H1 (cell line): ENCODE results near the gene DNAJA3. TPM values are rescaled to one million over a fixed set of nuclear protein-coding genes. Genes with fewer than 3 reads are reported as not detected.

Source experiments
- CTCF ChIA-PET: fragments of 300-600 bp; sonication (Branson Sonifier 250); formaldehyde crosslinking; loops from one replicate; lab custom pipeline; 2021; ENCODE audit not compliant: partially characterized antibody; lab: Charles Lee
- POLR2A ChIA-PET: fragments of 300-600 bp; sonication (Branson Sonifier 250); formaldehyde crosslinking; loops from one replicate; lab custom pipeline; 2021; ENCODE audit warnings: inconsistent platforms; ENCODE audit not compliant: partially characterized antibody; lab: Charles Lee
- DNase-seq, 2 experiments: peaks; one replicate each; pipeline versions ENCODE4 v3.0.0 to v3.0.0-alpha.2; 2010 to 2022; ENCODE audit warnings: low spot score in 2 of 2, low read depth in 1 of 2, mixed read lengths in 1 of 2
- FAIRE-seq: peaks from 2 replicates; lab custom pipeline; 2011; peaks lifted over from hg19 to GRCh38; lab: Jason Lieb, UNC
- H2AFZ ChIP-seq: 2 replicates; pipeline ENCODE4 v1.8.1; 2012; ENCODE audit warnings: low read length, inconsistent platforms
- H2AK5ac ChIP-seq: 2 replicates; pipeline ENCODE4 v1.6.1; 2013; ENCODE audit warnings: low read depth, low read length
- H2BK120ac ChIP-seq: replicated peaks from 2 replicates; pipeline ENCODE3; 2013; ENCODE audit warnings: low read depth, low read length, inconsistent platforms
- H2BK12ac ChIP-seq: 2 replicates; pipeline ENCODE4 v1.6.1; 2013; ENCODE audit warnings: low read depth, low read length
- H2BK15ac ChIP-seq: 2 replicates; pipeline ENCODE4 v1.6.1; 2013; ENCODE audit warnings: low read length
- H2BK20ac ChIP-seq: 2 replicates; pipeline ENCODE4 v1.6.1; 2013; ENCODE audit warnings: low read length
- H2BK5ac ChIP-seq: 2 replicates; pipeline ENCODE4 v1.6.1; 2013; ENCODE audit warnings: low read depth, low read length
- H3K14ac ChIP-seq: 2 replicates; pipeline ENCODE4 v1.6.1; 2013; ENCODE audit warnings: inconsistent platforms; ENCODE audit not compliant: insufficient read length
- H3K18ac ChIP-seq: 2 replicates; pipeline ENCODE4 v1.6.1; 2013; ENCODE audit warnings: low read length; ENCODE audit errors: extremely low read depth
- H3K23ac ChIP-seq: 2 replicates; pipeline ENCODE4 v1.6.1; 2013; ENCODE audit warnings: inconsistent platforms; ENCODE audit not compliant: insufficient read length
- H3K23me2 ChIP-seq: 2 replicates; pipeline ENCODE4 v1.6.1; 2013; ENCODE audit warnings: low read depth, low read length
- H3K27ac ChIP-seq: 2 replicates; pipeline ENCODE4 v1.6.1; 2011; ENCODE audit warnings: low read depth, low read length, inconsistent platforms
- H3K27me3 ChIP-seq, 4 experiments: replicated peaks in 1 of 4; 1 replicate in 1 of 4; 2 replicates in 3 of 4; pipeline versions ENCODE4 v1.6.1 to v1.8.1; 2011 to 2013; ENCODE audit warnings: low read length in 3 of 4, mild to moderate bottlenecking in 3 of 4, inconsistent platforms in 2 of 4, mixed read lengths in 2 of 4, moderate library complexity in 1 of 4; ENCODE audit not compliant: control insufficient read depth in 3 of 4, insufficient read depth in 3 of 4; ENCODE audit errors: extremely low read depth in 1 of 4
- H3K36me3 ChIP-seq, 4 experiments: 2 replicates each; pipeline versions ENCODE4 v1.6.1 to v1.8.1; 2011 to 2013; ENCODE audit warnings: mild to moderate bottlenecking in 4 of 4, low read length in 3 of 4, moderate library complexity in 2 of 4, control low read depth in 1 of 4, inconsistent platforms in 1 of 4; ENCODE audit not compliant: insufficient read depth in 4 of 4, control insufficient read depth in 2 of 4
- H3K4ac ChIP-seq: replicated peaks from 2 replicates; pipeline ENCODE3; 2013; ENCODE audit warnings: low read length, low read depth, mixed read lengths, inconsistent platforms; ENCODE audit not compliant: insufficient read length
- H3K4me1 ChIP-seq, 4 experiments: replicated peaks in 1 of 4; 1 replicate in 1 of 4; 2 replicates in 3 of 4; pipeline versions ENCODE4 v1.6.1 to v1.8.1; 2011 to 2013; ENCODE audit warnings: low read length in 3 of 4, inconsistent platforms in 2 of 4, mixed read lengths in 1 of 4; ENCODE audit not compliant: insufficient read depth in 4 of 4, control insufficient read depth in 3 of 4
- H3K4me2 ChIP-seq, 2 experiments: 2 replicates each; pipeline versions ENCODE4 v1.6.1 to v1.8.1; 2011 to 2013; ENCODE audit warnings: low read depth in 2 of 2, low read length in 2 of 2, control low read depth in 1 of 2, inconsistent platforms in 1 of 2, mild to moderate bottlenecking in 1 of 2; ENCODE audit not compliant: insufficient read depth in 1 of 2
- H3K4me3 ChIP-seq, 4 experiments: fragments of 200-600, 300-600 bp in 1 of 4; sonication (generic), shearing (Covaris generic), sonication (Bioruptor Twin) in 1 of 4; 2 replicates each; pipeline versions ENCODE4 v1.5.1 to v1.8.1; 2011 to 2016; ENCODE audit warnings: low read length in 4 of 4, low read depth in 3 of 4, control low read depth in 2 of 4, inconsistent platforms in 2 of 4, mild to moderate bottlenecking in 2 of 4, mixed read lengths in 1 of 4, moderate library complexity in 1 of 4; ENCODE audit not compliant: insufficient read depth in 2 of 4; ENCODE audit errors: extremely low read depth in 1 of 4
- H3K56ac ChIP-seq: replicated peaks from 2 replicates; pipeline ENCODE3; 2013; ENCODE audit warnings: low read depth, mild to moderate bottlenecking, mixed read lengths, low read length, inconsistent platforms; ENCODE audit not compliant: insufficient read length
- H3K79me1 ChIP-seq: 2 replicates; pipeline ENCODE4 v1.6.1; 2013; ENCODE audit warnings: low read depth, low read length, control low read depth
- H3K79me2 ChIP-seq, 2 experiments: 2 replicates each; pipeline versions ENCODE4 v1.6.1 to v1.8.1; 2012 to 2013; ENCODE audit warnings: low read length in 2 of 2, mild to moderate bottlenecking in 2 of 2, inconsistent platforms in 1 of 2; ENCODE audit not compliant: insufficient read depth in 2 of 2, control insufficient read depth in 1 of 2
- H3K9ac ChIP-seq, 4 experiments: replicated peaks in 1 of 4; 1 replicate in 1 of 4; 2 replicates in 3 of 4; pipeline versions ENCODE4 v1.6.1 to v1.8.1; 2011 to 2013; ENCODE audit warnings: low read depth in 3 of 4, low read length in 3 of 4, control low read depth in 2 of 4, mild to moderate bottlenecking in 2 of 4, moderate library complexity in 2 of 4, inconsistent platforms in 1 of 4; ENCODE audit errors: extremely low read depth in 1 of 4
- H3K9me3 ChIP-seq, 2 experiments: 2 replicates each; pipeline versions ENCODE4 v1.6.1 to v1.8.1; 2012 to 2013; ENCODE audit warnings: mild to moderate bottlenecking in 2 of 2, moderate library complexity in 2 of 2, control low read depth in 1 of 2, inconsistent platforms in 1 of 2, low read depth in 1 of 2, low read length in 1 of 2, mixed read lengths in 1 of 2; ENCODE audit not compliant: insufficient read depth in 2 of 2
- H4K20me1 ChIP-seq, 2 experiments: replicated peaks in 1 of 2; 2 replicates each; pipeline versions ENCODE3 to v1.8.1; 2011 to 2013; ENCODE audit warnings: inconsistent platforms in 2 of 2, low read length in 2 of 2, mild to moderate bottlenecking in 1 of 2; ENCODE audit not compliant: insufficient read depth in 2 of 2, control insufficient read depth in 1 of 2
- H4K5ac ChIP-seq: 2 replicates; pipeline ENCODE4 v1.6.1; 2013; ENCODE audit warnings: low read length, low read depth, mixed read lengths, inconsistent platforms; ENCODE audit not compliant: insufficient read length
- H4K8ac ChIP-seq: 2 replicates; pipeline ENCODE4 v1.8.0; 2013; ENCODE audit warnings: mild to moderate bottlenecking, moderate library complexity, low read length, inconsistent platforms; ENCODE audit not compliant: insufficient read depth; ENCODE audit errors: extremely low read depth
- H4K91ac ChIP-seq: replicated peaks from 2 replicates; pipeline ENCODE3; 2013; ENCODE audit warnings: low read length, mixed read lengths, inconsistent platforms; ENCODE audit not compliant: insufficient read length
- KDM1A ChIP-seq: fragments of 200-600, 300-600 bp; sonication (generic); IDR thresholded peaks from 2 replicates; pipeline ENCODE4 v1.7.1; 2016; ENCODE audit warnings: mild to moderate bottlenecking, low read length, borderline replicate concordance
- SRF ChIP-seq: IDR thresholded peaks from 2 replicates; pipeline ENCODE4 v1.6.1; 2011; ENCODE audit warnings: mild to moderate bottlenecking, low read depth, low read length, moderate library complexity
- WGBS, 2 experiments: shearing (Covaris generic) in 1 of 2; methylation state at CpG; one replicate each; pipeline versions ENCODE4 v1.1.6 to v1.1.7; 2013 to 2015; ENCODE audit warnings: low lambda C conversion rate in 2 of 2, mixed read lengths in 2 of 2, inconsistent platforms in 1 of 2, low coverage in 1 of 2, missing lambda C conversion rate in 1 of 2; ENCODE audit not compliant: insufficient replicate concordance in 2 of 2, insufficient coverage in 1 of 2, insufficient read length in 1 of 2; ENCODE audit errors: extremely low coverage in 1 of 2, missing lambda C conversion rate in 1 of 2; 5-methylcytosine and 5-hydroxymethylcytosine counted together
- polyA plus RNA-seq, 7 experiments: library from polyadenylated mRNA; depleted of rRNA in 3 of 7; stranded (reverse) in 5 of 7; unstranded in 2 of 7; fragments of >200 nt in 5 of 7; fragments of 200-250 nt in 2 of 7; gene quantifications; 1 replicate in 5 of 7; 2 replicates in 1 of 7; 4 replicates in 1 of 7; pipeline versions ENCODE4 v1.2.1 to v1.2.3, GENCODE V29; 2011 to 2013; ENCODE audit warnings: missing spikeins in 2 of 7, mixed read lengths in 2 of 7
- total RNA-seq: library from RNA; stranded (reverse); fragmentation: NEBNext Ultra II Directional; extraction: Animal tissue kit (Norgen Biotek cat#: 25700); gene quantifications from 2 replicates; pipeline ENCODE4 v1.2.1, GENCODE V29; 2021

The DNAJA3 gene
- total and polyA plus RNA-seq, 2 of the 8 experiments (the other 6 are each of a cell fraction or from before 2014, with no cell fraction given) = 37.3 to 59.1 TPM

DNA sequence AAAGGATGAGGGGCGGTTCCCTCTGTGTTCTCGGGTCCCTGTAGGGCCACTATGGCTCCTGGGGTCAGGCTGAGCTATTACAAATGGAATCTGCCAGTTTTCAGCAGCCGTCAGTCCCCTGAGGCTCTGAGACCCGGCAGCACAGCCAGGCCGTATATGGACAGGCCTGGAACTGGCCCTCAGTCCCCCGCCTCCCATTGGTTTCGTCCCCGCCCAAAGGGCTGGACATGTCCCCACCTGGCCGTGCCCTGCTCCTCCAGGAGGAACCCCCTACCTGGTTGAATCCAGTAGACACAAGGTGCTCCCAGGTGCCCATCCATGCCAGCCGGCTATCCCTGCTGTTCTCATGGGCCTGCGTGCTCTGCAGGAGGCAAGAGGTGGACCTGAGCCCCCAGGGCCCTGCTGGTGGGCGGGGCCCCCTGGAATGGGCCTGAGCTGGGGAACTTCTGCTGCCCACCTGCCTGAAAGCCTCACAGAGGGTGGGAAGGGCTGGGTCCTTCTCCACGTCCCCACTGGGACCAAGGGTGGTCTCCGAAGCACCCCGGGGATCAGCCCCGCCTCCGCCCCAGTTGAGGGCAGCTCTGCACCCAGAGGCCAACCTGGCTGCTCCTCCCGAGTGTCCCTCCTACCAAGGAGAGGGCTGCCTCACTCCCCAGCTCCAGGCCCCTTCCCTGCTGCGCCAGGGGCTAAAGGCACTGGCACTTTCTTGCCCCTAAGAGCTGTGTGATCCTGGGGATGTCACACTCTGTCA, 37.2 kb upstream of the DNAJA3 start:
- H3K4me3 ChIP-seq = no peak overlapping the region
- no peak overlapping the region for H3K14ac ChIP-seq
- no peak overlapping the region for H2BK15ac ChIP-seq
- POLR2A ChIA-PET = interaction anchor here (0.9 to 11.9 kb wide), 10 partner anchors 11 to 117 kb away, joined by 3 to 223 read pairs (median 4); no protein-coding TSS in a partner anchor
- H3K23me2 ChIP-seq = no peaks in the 10 kb centered on the region
- peak overlapping the region; percentile 84 for H3K4ac ChIP-seq
- H4K5ac ChIP-seq = no peak overlapping the region
- H3K79me2 ChIP-seq = no peaks in the 10 kb centered on the region
- H3K18ac ChIP-seq = peak overlapping the region; percentile 71
- WGBS, 2 experiments = 89% methylated on average over 18 of the region's 19 CpGs; no CpG with 5 or more reads in 1 of the 2 experiments
- no peaks in the 10 kb centered on the region for H3K36me3 ChIP-seq
- no peak overlapping the region for H2BK20ac ChIP-seq
- H3K9me3 ChIP-seq = no peaks in the 10 kb centered on the region
- CTCF ChIA-PET = interaction anchor here (0.7 to 24.8 kb wide), 12 partner anchors 12 to 114 kb away, joined by 3 to 659 read pairs (median 5); partner anchors contain the start of genes PAM16 and VASN
- H3K23ac ChIP-seq = no peak overlapping the region
- peak overlapping the region; percentile 97; the same call in 1 of the 2 replicates for H2BK12ac ChIP-seq
- DNase-seq (peak in 1 of 2 experiments; percentile 51), FAIRE-seq (no peak)
- H4K8ac ChIP-seq = peak overlapping the region; percentile 80
- no peak overlapping the region for H2AFZ ChIP-seq
- peaks cover 1 to 3% of the 10 kb centered on the region in 2 experiments for H4K20me1 ChIP-seq
- H2AK5ac ChIP-seq = no peak overlapping the region
- H3K4me1 ChIP-seq = peaks cover 11 to 49% (median 42%) of the 10 kb centered on the region in 4 experiments
- no peak overlapping the region for H2BK120ac ChIP-seq
- H3K79me1 ChIP-seq = no peaks in the 10 kb centered on the region
- no peak overlapping the region for H3K9ac ChIP-seq
- H4K91ac ChIP-seq = peak overlapping the region; percentile 79
- H2BK5ac ChIP-seq = peak overlapping the region; percentile 93
- H3K27me3 ChIP-seq = no peaks in the 10 kb centered on the region
- H3K4me2 ChIP-seq = no peak overlapping the region
- peak; percentile 49; the same call in 1 of the 2 replicates for TF ChIP-seq SRF
- TF ChIP-seq KDM1A = no peak
- 0 out of 2 replicates have a peak overlapping the region, but pooled peaks have one; percentile 3 for H3K27ac ChIP-seq
- H3K56ac ChIP-seq = no peak overlapping the region
